Peyer's patch (tissue), 4 donors: ENCODE data around the gene FDXR.

ENCODE experiments used
- POLR2A ChIP-seq, 2 donors: fragments of 450-650 bp; IDR thresholded peaks; one replicate each; pipeline ENCODE4 v1.5.1; 2017; ENCODE audit warnings: antibody characterized with exemption in 2 of 2, mild to moderate bottlenecking in 2 of 2, moderate library complexity in 2 of 2
- TF ChIP-seq, protein P1 (sequence below), 6 experiments: fragments of 450-650 bp in 4 of 6; fragments of 200-600 bp in 2 of 6; sonication (generic) in 1 of 6; IDR thresholded peaks; one replicate each; pipeline ENCODE4 v1.5.1; 2017 to 2019; ENCODE audit warnings: antibody characterized with exemption in 6 of 6, mild to moderate bottlenecking in 3 of 6, moderate library complexity in 1 of 6

GRCh38 chr17:74898376-74898946 lies 25.7 kb upstream of the FDXR start:
- TF ChIP-seq, protein P1, sequence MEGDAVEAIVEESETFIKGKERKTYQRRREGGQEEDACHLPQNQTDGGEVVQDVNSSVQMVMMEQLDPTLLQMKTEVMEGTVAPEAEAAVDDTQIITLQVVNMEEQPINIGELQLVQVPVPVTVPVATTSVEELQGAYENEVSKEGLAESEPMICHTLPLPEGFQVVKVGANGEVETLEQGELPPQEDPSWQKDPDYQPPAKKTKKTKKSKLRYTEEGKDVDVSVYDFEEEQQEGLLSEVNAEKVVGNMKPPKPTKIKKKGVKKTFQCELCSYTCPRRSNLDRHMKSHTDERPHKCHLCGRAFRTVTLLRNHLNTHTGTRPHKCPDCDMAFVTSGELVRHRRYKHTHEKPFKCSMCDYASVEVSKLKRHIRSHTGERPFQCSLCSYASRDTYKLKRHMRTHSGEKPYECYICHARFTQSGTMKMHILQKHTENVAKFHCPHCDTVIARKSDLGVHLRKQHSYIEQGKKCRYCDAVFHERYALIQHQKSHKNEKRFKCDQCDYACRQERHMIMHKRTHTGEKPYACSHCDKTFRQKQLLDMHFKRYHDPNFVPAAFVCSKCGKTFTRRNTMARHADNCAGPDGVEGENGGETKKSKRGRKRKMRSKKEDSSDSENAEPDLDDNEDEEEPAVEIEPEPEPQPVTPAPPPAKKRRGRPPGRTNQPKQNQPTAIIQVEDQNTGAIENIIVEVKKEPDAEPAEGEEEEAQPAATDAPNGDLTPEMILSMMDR (IDR thresholded peaks at IDR 0.05): no peak
- TF ChIP-seq POLR2A (IDR thresholded peaks at IDR 0.05): no peak
